Transverse colon (tissue), 4 donors: ENCODE data around the gene NPM1.

Source experiments
- POLR2AphosphoS5 ChIP-seq, 3 donors: sonication (generic); formaldehyde crosslinking; IDR thresholded peaks; one replicate each; pipeline ENCODE4 v1.6.1; 2016; ENCODE audit warnings: antibody characterized with exemption in 3 of 3
- TF ChIP-seq, protein P1 (sequence below), 5 experiments: fragments of 200-600 bp in 3 of 5; fragments of 450-650 bp in 2 of 5; sonication (generic) in 3 of 5; IDR thresholded peaks; 1 replicate in 2 of 5; 2 replicates in 3 of 5; pipeline ENCODE4 v1.5.1; 2016 to 2017; ENCODE audit warnings: antibody characterized with exemption in 5 of 5, inconsistent platforms in 3 of 5, mild to moderate bottlenecking in 2 of 5, moderate library complexity in 1 of 5

- TF ChIP-seq, protein P1, sequence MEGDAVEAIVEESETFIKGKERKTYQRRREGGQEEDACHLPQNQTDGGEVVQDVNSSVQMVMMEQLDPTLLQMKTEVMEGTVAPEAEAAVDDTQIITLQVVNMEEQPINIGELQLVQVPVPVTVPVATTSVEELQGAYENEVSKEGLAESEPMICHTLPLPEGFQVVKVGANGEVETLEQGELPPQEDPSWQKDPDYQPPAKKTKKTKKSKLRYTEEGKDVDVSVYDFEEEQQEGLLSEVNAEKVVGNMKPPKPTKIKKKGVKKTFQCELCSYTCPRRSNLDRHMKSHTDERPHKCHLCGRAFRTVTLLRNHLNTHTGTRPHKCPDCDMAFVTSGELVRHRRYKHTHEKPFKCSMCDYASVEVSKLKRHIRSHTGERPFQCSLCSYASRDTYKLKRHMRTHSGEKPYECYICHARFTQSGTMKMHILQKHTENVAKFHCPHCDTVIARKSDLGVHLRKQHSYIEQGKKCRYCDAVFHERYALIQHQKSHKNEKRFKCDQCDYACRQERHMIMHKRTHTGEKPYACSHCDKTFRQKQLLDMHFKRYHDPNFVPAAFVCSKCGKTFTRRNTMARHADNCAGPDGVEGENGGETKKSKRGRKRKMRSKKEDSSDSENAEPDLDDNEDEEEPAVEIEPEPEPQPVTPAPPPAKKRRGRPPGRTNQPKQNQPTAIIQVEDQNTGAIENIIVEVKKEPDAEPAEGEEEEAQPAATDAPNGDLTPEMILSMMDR (IDR thresholded peaks at IDR 0.05): no peak
- TF ChIP-seq POLR2AphosphoS5 (IDR thresholded peaks at IDR 0.05): no peak
Measured at GRCh38 chr5:171340042-171340441, 47.6 kb upstream of the NPM1 start.
